ENCODE measurements around the gene CABLES1. TPM values are rescaled to one million over a fixed set of nuclear protein-coding genes. Genes with fewer than 3 reads are reported as not detected.
"Not testable (repeated sequence)": the region's sequence is repeated elsewhere in the genome, so short reads cannot be mapped to it uniquely, and the experiment has no call there.

The CABLES1 gene
- total RNA-seq, 1 donor from 2014 or later = 4.2 TPM

GRCh38 chr18:23154823-23155500 is 19.7 kb downstream of the CABLES1 start:
- H3K27ac Mint-ChIP-seq = no peak overlapping the region
- no peak for TF ChIP-seq CTCF (IDR thresholded peaks at IDR 0.05; ENCODE audit: unreplicated experiment)
- H3K4me1 Mint-ChIP-seq (ENCODE audit: low read depth) = peaks cover 4% of the 10 kb centered on the region
- no peaks in the 10 kb centered on the region for H3K9me3 Mint-ChIP-seq (ENCODE audit: low read depth)
- no peak for DNase-seq (ENCODE audit: low spot score, unreplicated experiment)
- peaks cover 3% of the 10 kb centered on the region for H3K27me3 Mint-ChIP-seq
- no peak overlapping the region for H3K4me3 Mint-ChIP-seq (ENCODE audit: low read depth)
- H3K36me3 Mint-ChIP-seq (ENCODE audit: insufficient read depth) = no peaks in the 10 kb centered on the region

GRCh38 chr18:23155537-23155936 is 20.3 kb downstream of the CABLES1 start:
- H3K4me1 Mint-ChIP-seq (ENCODE audit: low read depth) = peaks cover 4% of the 10 kb centered on the region
- H3K9me3 Mint-ChIP-seq (ENCODE audit: low read depth) = no peaks in the 10 kb centered on the region
- no peak for DNase-seq (ENCODE audit: low spot score, unreplicated experiment)
- no peaks in the 10 kb centered on the region for H3K36me3 Mint-ChIP-seq (ENCODE audit: insufficient read depth)
- no peak for TF ChIP-seq CTCF (IDR thresholded peaks at IDR 0.05; ENCODE audit: unreplicated experiment)
- H3K4me3 Mint-ChIP-seq (ENCODE audit: low read depth) = no peak overlapping the region
- no peak overlapping the region for H3K27ac Mint-ChIP-seq
- peaks cover 3% of the 10 kb centered on the region for H3K27me3 Mint-ChIP-seq

GRCh38 chr18:23156134-23156533 is 20.8 kb downstream of the CABLES1 start:
- no peak for DNase-seq (ENCODE audit: low spot score, unreplicated experiment)

GRCh38 chr18:23158058-23158457 is 22.8 kb downstream of the CABLES1 start:
- Mint-ChIP-seq H3K4me1 (ENCODE audit: low read depth) (peaks cover 4% of the 10 kb centered on the region), H3K9me3 (ENCODE audit: low read depth) (no peaks in the 10 kb centered on the region), H3K36me3 (ENCODE audit: insufficient read depth) (no peaks in the 10 kb centered on the region), H3K27me3 (peaks cover 12% of the 10 kb centered on the region), H3K4me3 (ENCODE audit: low read depth) (no peak overlapping the region), H3K27ac (no peak overlapping the region)
- TF ChIP-seq CTCF (IDR thresholded peaks at IDR 0.05; ENCODE audit: unreplicated experiment) = no peak
- no peak for DNase-seq (ENCODE audit: low spot score, unreplicated experiment)

More at GRCh38 chr18:23156134-23156533, 20.8 kb downstream of the CABLES1 start:
- Mint-ChIP-seq H3K9me3 (ENCODE audit: low read depth) (no peaks in the 10 kb centered on the region), H3K27ac (no peak overlapping the region), H3K36me3 (ENCODE audit: insufficient read depth) (no peaks in the 10 kb centered on the region), H3K27me3 (peaks cover 3% of the 10 kb centered on the region), H3K4me1 (ENCODE audit: low read depth) (peaks cover 4% of the 10 kb centered on the region), H3K4me3 (ENCODE audit: low read depth) (no peak overlapping the region)
- no peak for TF ChIP-seq CTCF (IDR thresholded peaks at IDR 0.05; ENCODE audit: unreplicated experiment)

GRCh38 chr18:23158884-23159283 is 23.6 kb downstream of the CABLES1 start:
- not testable (repeated sequence) for H3K36me3 Mint-ChIP-seq (ENCODE audit: insufficient read depth); H3K9me3 Mint-ChIP-seq (ENCODE audit: low read depth)

GRCh38 chr18:23159344-23159743 is 24.1 kb downstream of the CABLES1 start:
- DNase-seq (ENCODE audit: low spot score, unreplicated experiment) = no peak
- no peak overlapping the region for H3K4me3 Mint-ChIP-seq (ENCODE audit: low read depth)
- TF ChIP-seq CTCF (IDR thresholded peaks at IDR 0.05; ENCODE audit: unreplicated experiment) = no peak
- peaks cover 14% of the 10 kb centered on the region for H3K27me3 Mint-ChIP-seq
- peaks cover 4% of the 10 kb centered on the region for H3K4me1 Mint-ChIP-seq (ENCODE audit: low read depth)
- no peaks in the 10 kb centered on the region for H3K36me3 Mint-ChIP-seq (ENCODE audit: insufficient read depth)
- no peaks in the 10 kb centered on the region for H3K9me3 Mint-ChIP-seq (ENCODE audit: low read depth)
- no peak overlapping the region for H3K27ac Mint-ChIP-seq

More at GRCh38 chr18:23158884-23159283, 23.6 kb downstream of the CABLES1 start:
- not testable (repeated sequence) for H3K4me1 Mint-ChIP-seq (ENCODE audit: low read depth); H3K4me3 Mint-ChIP-seq (ENCODE audit: low read depth); DNase-seq (ENCODE audit: low spot score, unreplicated experiment); H3K27ac Mint-ChIP-seq
- H3K27me3 Mint-ChIP-seq = peaks cover 14% of the 10 kb centered on the region
